GM12865 (cell line): Measurements from ENCODE around the gene ZNF516.

ENCODE experiments used
- DNase-seq: peaks from one replicate; pipeline ENCODE4 v3.0.0; 2010; ENCODE audit warnings: low read depth
- H3K4me3 ChIP-seq: 2 replicates; pipeline ENCODE4 v1.5.1; 2011; ENCODE audit warnings: mild to moderate bottlenecking, low read depth, low read length, control low read depth
- CTCF ChIP-seq: IDR thresholded peaks from 2 replicates; pipeline ENCODE4 v1.5.1; 2011; ENCODE audit warnings: low read length, control low read depth, low read depth, inconsistent platforms; ENCODE audit not compliant: insufficient read depth; ENCODE audit errors: missing control alignments

The ZNF516 gene

GRCh38 chr18:76437910-76438309 lies 57.1 kb downstream of the ZNF516 start:
- no peak for DNase-seq
- no peak for TF ChIP-seq CTCF
- no peak overlapping the region for H3K4me3 ChIP-seq

- no peak for TF ChIP-seq CTCF
- no peak overlapping the region for H3K4me3 ChIP-seq
- no peak for DNase-seq
Measured at GRCh38 chr18:76437011-76437410, 58.0 kb downstream of the ZNF516 start.

- DNase-seq, result no peak
- TF ChIP-seq CTCF, result no peak
- no peak overlapping the region for H3K4me3 ChIP-seq
Measured at GRCh38 chr18:76436342-76436741, 58.7 kb downstream of the ZNF516 start.

- DNase-seq, result no peak
- no peak for TF ChIP-seq CTCF
- no peak overlapping the region for H3K4me3 ChIP-seq
Measured at GRCh38 chr18:76435316-76435989, 59.6 kb downstream of the ZNF516 start.

GRCh38 chr18:76434452-76434851 lies 60.6 kb downstream of the ZNF516 start:
- no peak for DNase-seq
- no peak overlapping the region for H3K4me3 ChIP-seq
- TF ChIP-seq CTCF, result no peak

- TF ChIP-seq CTCF, result no peak
Measured at GRCh38 chr18:76433788-76434187, 61.3 kb downstream of the ZNF516 start.

More at GRCh38 chr18:76433788-76434187, 61.3 kb downstream of the ZNF516 start:
- no peak overlapping the region for H3K4me3 ChIP-seq
- no peak for DNase-seq
